ENCODE measurements around the gene FBXO45.
"Not testable (repeated sequence)": the region's sequence is repeated elsewhere in the genome, so short reads cannot be mapped to it uniquely, and the experiment has no call there.

FBXO45 gene

DNA sequence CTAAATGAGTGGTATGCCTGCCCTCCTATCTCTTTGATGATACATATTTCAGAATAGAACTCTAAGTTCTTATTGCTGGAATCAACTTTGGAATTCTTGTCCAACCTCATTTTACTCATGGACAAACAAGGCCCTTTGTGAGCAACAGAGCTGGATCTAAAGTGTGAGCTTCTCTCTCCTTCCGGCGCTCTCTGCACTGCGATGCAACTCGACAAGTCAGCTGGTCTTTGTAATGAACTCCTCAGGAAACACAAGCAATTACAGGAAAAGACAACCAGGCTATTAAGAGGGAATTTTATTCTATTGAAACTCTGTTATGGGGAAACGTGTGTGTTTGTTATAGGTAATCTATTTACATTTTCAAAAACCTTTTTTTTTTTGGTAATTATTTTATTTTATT lies 50.8 kb downstream of the FBXO45 start:
- DNase-seq (ENCODE audit: low spot score) = no peak

DNA sequence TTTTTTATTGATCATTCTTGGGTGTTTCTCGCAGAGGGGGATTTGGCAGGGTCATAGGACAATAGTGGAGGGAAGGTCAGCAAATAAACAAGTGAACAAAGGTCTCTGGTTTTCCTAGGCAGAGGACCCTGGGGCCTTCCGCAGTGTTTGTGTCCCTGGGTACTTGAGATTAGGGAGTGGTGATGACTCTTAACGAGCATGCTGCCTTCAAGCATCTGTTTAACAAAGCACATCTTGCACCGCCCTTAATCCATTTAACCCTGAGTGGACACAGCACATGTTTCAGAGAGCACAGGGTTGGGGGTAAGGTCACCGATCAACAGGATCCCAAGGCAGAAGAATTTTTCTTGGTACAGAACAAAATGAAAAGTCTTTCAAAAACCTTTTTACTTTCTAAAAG lies 51.2 kb downstream of the FBXO45 start:
- DNase-seq (ENCODE audit: low spot score) = not testable (repeated sequence)

DNA sequence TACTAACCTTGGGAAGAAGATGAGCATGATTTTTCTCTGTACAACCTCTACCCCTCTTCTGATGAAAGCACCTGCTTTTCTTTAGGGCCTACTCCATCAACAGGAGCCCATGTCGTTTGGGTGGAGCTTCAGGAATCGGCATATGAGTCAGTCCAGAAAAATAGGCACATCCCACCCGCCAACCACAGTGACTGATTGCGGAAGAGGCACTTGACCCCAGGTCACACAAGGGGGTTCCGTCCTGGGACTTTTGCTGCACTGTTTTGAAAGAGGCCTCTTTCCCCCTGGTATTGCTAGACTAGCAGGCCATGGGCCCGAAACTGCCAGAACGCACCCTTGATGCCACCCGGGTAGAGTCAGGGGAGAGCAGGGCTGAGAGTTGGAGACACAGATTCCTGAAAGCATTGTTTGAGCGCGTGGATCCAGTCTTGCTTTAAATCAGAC lies 51.7 kb downstream of the FBXO45 start:
- DNase-seq (ENCODE audit: low spot score) = no peak

DNA sequence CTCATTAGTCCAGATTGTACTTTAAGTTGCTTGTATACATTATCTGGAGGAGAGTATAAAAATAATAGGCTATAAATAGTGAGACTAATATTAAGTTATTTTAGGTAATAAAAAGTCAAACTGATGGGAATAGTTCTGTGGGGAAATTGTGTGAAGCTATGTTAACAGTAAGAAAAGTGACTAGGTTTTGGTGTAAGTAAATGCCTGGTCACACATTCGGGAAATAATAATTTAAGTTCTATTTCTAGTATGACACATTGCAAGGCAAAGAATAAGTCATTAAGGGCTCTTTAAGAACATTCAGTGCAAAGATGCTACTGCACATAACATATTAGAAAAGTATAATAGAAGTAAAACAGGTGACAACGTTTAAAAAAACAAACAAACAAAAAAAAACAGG lies 52.2 kb downstream of the FBXO45 start:
- DNase-seq (ENCODE audit: low spot score) = no peak

DNA sequence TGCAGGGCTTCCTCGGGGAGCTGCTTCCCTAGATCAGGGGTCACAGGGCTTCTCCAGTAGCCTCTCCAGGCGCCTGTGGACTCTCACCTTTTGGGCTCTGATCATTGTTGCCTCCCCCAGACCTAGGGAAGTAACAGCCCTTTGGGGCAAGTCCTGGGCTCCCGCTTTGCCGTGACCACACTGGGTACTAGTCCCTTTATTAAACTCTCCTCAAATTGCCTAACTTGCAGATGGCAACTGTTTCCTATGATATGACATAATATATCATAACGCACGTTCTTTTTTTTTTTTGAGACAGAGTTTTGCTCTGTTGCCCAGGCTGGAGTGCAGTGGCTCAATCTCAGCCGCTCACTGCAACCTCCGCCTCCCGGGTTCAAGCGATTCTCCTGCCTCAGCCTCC lies 53.2 kb downstream of the FBXO45 start:
- no peak for DNase-seq (ENCODE audit: low spot score)

DNA sequence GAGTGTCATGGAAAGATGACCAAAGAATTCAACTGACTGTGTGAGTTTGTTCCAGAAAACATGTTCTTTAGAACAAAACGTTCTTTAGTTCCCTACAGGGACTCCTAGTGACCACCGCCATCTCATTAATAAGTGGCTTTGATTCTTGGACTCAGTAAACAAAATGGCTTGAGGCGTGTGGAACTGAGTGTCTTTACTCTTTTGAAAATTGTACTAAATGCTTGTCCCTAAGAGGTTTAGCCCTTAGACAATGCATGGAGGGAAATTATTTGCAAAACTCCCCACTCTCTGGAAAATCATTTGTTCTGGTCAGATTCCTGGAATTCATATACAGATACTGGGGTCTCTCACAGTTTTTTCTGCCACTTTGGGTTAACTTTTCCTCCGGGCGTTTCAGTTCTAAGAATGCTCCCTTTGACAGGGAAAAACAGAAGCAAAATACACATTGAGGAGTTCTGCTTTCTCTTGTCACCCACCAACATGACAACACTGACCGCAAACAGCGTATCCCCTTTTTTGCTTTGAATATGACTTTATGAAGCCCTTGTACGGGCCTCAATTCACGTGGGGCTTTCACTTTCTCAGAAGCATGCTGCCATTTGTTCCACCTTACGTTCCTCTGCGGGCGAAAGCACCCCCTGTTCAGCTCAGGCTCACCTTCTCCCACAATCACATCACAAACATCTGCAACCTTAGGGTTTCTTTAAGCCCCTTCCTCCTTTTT lies 55.8 kb downstream of the FBXO45 start:
- DNase-seq (ENCODE audit: low spot score) = no peak

DNA sequence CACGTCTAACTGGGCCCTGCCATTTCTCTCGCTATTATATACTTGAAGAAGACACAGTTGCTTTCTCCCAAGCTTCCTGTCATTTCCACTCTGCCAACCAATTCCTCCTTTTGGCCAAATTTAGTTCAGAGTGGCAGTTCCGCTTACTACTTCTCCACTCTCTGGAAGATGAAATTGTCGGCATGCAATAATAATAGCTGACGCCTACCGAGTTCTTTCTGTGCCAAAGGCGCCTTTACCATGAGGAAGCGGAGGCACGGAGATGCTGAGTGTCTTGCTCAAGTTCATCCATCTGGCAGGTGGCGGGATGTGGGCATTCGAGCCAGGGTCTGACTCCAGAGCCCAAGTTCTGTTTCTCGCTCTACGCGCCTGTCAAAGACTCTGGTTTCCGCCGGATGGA lies 56.4 kb downstream of the FBXO45 start:
- no peak for DNase-seq (ENCODE audit: low spot score)

DNA sequence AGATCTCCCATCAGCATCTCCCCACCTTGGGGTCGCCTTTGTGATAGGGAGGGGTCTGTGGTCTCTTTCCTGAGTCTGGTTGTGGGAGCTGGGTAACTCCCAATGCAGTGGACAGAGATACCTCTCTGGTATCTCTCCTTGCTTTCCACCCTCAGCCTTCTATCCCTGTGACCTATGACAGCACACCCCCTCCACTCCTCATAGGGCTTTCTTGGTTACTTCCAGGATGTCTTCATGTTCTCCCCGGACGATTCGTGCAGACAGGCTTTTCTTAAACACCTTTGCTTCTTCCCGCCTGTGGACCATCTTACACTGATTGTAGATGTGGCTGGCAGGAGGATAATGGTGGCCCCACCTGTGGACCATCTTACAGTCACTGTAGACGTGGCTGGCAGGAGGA lies 56.9 kb downstream of the FBXO45 start:
- no peak for DNase-seq (ENCODE audit: low spot score)

DNA sequence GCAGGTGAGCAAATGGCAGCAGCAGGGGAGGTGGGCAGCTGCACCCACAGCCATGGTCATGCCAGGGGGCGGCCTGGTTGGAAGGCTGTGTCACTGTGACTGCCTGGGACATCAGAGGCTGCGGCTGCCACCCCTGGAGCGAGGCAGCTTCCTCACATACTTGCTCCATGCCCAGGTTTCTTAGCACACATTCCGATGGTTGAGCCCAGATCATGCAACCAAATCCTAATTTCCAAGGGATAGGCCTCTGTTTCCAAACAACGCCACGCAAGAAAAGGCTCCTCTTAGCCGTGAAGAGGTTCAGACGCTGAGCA lies 59.4 kb downstream of the FBXO45 start:
- DNase-seq (ENCODE audit: low spot score) = no peak

DNA sequence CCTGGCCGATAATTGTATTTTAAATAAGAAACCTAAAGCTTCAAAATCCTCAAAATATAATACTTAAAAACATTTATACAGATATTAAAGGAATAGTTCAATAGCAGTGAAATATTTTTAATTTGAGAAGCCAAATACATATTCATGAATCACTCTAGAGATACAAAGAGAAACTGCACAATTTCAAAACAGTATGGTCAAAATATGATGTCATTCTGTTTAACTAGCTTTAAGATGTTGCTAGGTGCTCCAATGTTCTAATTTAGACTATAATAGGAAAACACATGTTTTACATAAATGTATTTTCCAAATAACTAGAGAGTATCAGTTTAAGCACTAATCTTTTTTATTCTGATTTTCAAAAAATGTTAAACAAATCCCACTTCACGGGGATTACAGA lies 60.8 kb downstream of the FBXO45 start:
- DNase-seq (ENCODE audit: low spot score) = no peak

DNA sequence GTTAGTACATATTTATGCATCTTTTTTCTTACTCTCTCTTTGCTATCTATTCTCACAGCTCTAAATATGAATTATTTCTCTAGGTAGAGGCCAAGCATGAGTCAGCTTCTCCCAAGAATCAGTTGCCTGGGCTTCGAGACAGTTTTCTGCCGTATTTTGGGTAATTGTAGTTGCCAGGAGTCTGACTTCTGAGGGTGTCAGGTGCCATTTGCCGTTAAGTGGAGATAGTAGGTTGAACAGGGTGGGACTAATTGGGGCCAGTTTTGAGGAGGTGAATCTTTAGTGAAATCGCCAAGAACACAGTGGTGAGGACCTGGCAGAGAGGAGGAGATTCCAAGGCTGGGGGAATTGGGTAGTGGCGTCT lies 63.2 kb downstream of the FBXO45 start:
- DNase-seq (ENCODE audit: low spot score) = no peak

DNA sequence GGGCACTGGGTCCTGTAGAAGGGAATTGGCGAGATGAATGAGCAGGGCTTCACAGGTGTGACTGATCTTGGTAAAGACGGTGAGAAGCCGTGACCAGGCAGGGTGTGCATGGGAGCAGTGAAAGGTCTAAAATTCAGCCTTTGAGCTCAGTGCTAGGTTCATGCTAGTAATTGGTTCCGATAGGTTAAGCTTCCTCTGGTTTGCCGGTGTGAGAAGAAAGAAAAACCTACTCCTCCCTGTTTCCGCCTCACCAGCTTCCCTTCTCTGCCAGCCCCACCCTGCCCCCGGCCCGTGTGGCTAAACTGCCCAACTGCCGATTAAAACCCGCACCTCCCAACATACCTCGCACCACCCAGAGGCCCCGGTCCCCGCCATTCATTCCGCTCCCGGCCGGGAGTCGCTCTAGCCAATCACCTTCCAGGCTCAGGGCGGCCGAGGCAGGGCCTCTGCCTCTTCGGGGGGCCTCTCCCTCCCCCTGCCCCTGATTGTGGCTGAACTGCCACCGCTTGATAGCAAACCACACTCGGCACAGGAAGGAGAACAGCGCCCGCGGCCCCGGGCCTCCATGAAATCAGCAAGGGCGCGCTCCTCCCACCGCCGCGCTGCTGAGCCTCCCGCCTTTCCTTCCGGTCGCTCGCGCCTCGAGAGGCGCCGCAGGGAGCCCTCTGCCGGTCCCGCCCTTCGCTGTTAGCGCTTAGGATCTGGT lies 63.7 kb downstream of the FBXO45 start:
- DNase-seq (ENCODE audit: low spot score) = peak; percentile 66

DNA sequence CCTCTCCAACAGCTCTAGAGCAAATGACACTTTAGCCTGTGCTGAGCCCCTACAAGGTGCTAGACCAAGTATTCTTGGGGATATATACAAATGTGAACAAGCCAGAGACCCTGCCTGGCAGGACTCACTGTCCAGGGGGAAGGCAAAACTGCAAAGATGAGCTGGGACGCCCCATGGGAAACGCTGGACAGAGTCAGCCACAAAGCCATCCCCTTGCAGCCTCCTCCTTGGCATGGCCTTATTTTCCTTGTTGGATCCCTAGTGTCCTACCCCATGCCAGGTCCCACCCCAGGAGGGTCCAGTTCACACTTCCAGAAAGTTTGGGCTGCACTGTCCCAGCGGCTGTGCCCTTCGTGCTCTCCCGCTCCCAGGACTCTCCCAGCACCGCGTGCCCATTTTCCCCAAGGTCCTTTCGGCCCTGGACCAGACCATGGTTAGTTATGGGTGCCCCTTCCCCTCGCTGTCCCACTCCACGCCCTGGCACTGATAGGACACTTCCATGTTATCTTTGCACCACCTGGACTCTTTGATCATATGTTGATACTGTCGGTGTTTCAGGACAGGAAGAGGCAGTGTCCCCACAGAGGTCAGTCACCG lies 65.2 kb downstream of the FBXO45 start:
- DNase-seq (ENCODE audit: low spot score) = no peak

DNA sequence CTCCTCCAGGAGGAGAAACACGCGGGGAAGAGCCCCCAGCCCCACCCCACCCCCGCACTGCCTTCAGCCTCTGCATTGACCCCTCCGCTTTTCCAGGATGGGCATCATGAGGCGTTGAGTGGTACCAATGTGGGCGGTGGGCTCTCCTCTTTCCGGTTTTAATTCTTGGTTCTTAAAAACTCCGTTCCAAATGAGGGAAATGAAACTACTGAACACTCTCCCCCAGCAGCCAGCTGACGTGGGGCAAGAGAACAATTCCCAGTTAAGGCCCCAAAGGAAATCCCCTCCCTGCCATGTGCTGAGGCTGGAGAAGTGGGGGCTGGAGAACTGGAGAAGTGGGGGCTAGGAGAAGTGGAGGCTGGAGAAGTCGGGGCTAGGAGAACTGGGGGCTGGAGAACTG lies 65.8 kb downstream of the FBXO45 start:
- DNase-seq (ENCODE audit: low spot score) = no peak

DNA sequence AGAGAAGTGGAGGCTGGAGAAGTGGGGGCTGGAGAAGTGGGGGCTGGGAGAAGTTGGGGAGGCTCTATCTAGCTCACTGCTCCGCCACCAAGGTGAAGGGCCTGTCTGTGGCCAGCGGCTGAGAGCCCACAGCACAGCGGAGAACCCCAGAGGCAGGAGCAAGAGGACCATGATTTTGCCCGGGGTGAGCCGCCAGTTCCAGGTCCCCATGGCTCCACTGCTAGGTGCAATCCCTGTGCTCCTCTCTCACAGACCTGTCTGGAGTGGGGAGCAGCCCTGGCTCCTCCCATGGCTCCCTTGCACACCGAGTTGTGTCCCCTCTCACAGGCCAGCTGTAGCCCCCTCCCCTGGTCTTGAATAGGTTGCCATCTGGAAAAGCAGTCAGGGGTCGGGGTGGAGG lies 66.4 kb downstream of the FBXO45 start:
- DNase-seq (ENCODE audit: low spot score) = no peak

DNA sequence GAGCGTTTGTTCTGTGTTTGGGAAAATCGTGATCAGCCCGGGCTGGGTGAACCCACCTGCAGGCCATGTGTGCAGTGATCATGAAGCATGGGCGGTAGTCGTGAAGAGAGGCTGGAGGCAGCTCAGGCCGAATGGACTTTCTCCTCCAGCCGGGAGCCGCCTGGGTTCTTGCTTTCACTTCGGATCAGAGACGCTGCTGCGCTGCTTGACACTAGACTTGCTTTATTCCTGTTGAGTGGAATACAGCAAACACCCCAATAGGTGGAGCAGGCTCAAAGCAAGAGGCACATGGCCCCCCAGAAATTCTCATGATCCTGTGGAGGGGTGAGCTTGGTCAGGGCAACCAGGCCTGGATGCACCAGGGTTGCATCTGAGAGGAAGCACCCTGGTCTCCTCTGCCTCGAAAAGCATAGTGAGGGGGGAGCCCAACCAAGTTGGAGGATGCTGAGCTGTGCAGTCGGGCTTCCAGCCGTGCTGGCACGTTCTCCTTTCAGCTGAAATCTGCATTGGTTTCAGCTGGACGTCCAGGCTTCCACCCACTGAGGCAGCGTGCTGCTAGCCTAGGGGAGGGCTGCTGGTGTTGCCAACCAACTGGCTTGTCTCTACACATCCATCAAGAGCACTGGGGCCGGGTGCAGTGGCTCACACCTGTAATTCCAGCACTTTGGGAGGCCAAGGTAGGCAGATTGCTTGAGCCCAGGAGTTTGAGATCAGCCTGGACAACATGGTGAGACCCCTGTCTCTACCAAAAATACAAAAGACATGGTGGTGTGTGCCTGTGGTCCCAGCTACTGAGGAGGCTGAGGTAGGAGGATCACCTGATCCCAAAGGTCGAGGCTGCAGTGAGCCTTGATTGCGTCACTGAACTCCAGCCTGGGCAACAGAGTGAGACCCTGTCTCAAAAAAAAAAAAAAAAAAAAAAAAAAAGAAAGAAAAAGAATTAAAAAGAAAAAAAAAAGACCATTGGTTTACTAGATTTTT lies 68.2 kb downstream of the FBXO45 start:
- no peak for DNase-seq (ENCODE audit: low spot score)

DNA sequence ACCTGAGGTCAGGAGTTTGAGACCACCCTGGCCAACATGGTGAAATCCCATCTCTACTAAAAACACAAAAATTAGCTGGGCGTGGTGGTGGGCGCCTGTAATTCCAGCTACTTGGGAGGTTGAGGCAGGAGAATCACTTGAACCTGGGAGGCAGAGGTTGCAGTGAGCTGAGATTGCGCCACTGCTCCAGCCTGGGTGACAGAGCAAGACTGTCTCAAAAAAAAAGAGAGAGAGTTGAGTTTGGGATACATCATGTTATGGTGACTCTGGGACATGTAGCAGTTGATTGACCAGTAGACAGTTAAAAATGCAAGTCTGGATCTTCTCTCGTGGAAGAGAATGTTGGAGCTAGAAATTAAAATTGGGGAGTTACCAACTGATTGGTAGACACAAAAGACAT lies 69.5 kb downstream of the FBXO45 start:
- DNase-seq (ENCODE audit: low spot score) = not testable (repeated sequence)
